MM.1S (cell line): ENCODE results near the gene KCNMA1.

Source experiments
- CTCF ChIP-seq: fragments of 300-600 bp; sonication (generic); IDR thresholded peaks from 2 replicates; pipeline ENCODE4 v1.5.1; 2016; ENCODE audit warnings: antibody characterized with exemption, low read length, mixed read lengths
- EZH2 ChIP-seq: fragments of 300-600 bp; sonication (generic); optimal IDR thresholded peaks from 2 replicates; pipeline ENCODE3; 2017; ENCODE audit warnings: low read depth, mild to moderate bottlenecking, antibody characterized with exemption, low read length, mixed read lengths
- EZH2phosphoT487 ChIP-seq: fragments of 300-600 bp; sonication (generic); IDR thresholded peaks from 2 replicates; pipeline ENCODE4 v1.6.1; 2018; ENCODE audit warnings: antibody characterized with exemption, low read length

GRCh38 chr10:77537071-77537470 lies 100.5 kb downstream of the KCNMA1 start:
- TF ChIP-seq CTCF: no peak
- no peak for TF ChIP-seq EZH2
- TF ChIP-seq EZH2phosphoT487: no peak
